ENCODE results near the gene RIT2.

The RIT2 gene

DNA sequence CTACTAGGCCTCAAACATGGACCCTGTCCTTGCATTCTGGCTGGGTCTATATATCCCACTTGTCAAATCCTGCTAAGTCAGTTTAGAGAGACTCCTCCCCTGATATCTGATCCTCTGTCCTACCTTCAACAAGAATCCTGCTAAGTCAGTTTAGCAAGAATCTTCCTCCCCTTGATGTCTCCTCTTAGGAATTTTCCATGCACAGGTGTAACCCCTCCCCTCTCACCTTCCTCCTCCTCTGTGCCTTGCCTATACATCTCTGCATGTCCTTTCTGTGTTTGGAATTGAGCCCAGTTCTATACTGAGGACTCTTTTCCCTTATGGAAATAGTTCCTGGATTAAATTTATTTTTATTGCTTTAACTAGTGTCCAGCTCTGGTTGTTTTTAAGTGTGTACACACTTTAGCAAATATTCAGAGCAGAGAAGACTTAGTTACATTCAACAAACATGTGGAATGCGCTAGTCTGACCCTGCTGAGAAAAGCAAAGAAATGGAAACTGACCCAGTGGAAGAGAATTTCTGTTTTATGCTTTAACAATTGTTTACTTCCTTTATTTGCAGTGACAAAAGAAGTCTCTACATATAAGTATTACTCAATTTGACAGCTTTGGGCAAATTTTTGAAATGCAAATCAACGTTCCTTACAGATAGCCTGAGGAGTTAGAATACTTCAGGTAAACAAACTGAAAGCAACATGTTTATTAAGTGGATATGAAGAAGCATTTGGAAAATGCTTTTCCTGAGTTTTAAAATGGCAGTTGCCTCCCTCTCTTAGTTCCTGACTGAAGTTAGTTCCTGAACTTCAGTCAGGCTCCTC, 80.6 kb downstream of the RIT2 start:
- no peaks in the 10 kb centered on the region for H3K4me1 ChIP-seq
- no peak overlapping the region for H3K27ac ChIP-seq
- H3K4me2 ChIP-seq (ENCODE audit: low read length) = no peak overlapping the region
- H2AFZ ChIP-seq = peak overlapping the region; percentile 6
- no peaks in the 10 kb centered on the region for H3K79me2 ChIP-seq
- H3K36me3 ChIP-seq (ENCODE audit: control insufficient read depth, insufficient read depth, low read length) = no peaks in the 10 kb centered on the region
- no peak overlapping the region for H3K9ac ChIP-seq
- no peak overlapping the region for H3K4me3 ChIP-seq (ENCODE audit: low read depth, low read length)
- no peaks in the 10 kb centered on the region for H3K27me3 ChIP-seq (ENCODE audit: control insufficient read depth, insufficient read depth, low read length)
- no peak for TF ChIP-seq CTCF (IDR thresholded peaks at IDR 0.05)
- H3K9me3 ChIP-seq (ENCODE audit: control insufficient read depth, low read length) = no peaks in the 10 kb centered on the region

DNA sequence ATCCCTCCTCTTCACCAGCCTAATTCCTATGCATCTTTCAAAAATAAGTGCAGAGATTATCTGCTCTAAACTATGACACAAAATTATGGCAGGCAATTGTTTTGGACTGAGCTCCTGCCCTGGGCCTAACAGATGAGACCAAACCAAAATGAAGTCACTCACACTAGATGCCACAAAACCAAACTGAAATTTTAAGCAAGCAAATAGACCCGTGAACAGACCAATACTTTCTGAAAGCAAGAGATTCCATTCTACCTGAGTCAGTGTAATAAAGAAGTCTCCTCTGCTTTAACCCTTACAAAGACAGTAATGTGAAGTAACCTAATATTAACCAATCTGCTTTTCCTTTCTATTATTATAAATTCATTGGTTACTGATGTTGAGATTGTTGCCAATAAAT, 84.3 kb downstream of the RIT2 start:
- Histone ChIP-seq H3K27me3 (ENCODE audit: control insufficient read depth, insufficient read depth, low read length) (no peaks in the 10 kb centered on the region), H3K79me2 (no peaks in the 10 kb centered on the region), H2AFZ (no peak overlapping the region), H3K27ac (no peak overlapping the region), H3K36me3 (ENCODE audit: control insufficient read depth, insufficient read depth, low read length) (no peaks in the 10 kb centered on the region), H3K4me3 (ENCODE audit: low read depth, low read length) (no peak overlapping the region), H3K4me1 (no peaks in the 10 kb centered on the region), H3K4me2 (ENCODE audit: low read length) (no peak overlapping the region), H3K9me3 (ENCODE audit: control insufficient read depth, low read length) (no peaks in the 10 kb centered on the region), H3K9ac (no peak overlapping the region)
- TF ChIP-seq CTCF (IDR thresholded peaks at IDR 0.05) = no peak

DNA sequence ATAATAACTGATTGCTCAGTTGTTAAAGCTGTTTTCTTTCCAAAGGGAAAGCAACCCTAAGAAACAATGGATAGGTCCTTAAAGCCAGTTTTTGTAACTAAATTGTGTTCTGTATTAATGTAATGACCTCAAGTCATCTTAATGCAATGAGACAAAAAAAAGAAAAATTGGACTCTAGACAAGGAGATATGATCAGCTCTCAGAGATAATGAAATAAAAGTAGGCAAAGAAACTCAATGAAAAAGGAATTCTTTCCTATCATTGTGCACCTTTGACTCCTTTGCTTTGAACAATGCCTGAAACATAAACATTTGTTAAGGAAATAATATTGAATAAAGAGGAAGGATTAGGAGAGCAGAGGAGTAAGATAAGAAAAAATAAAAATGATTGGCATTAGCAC, 86.1 kb downstream of the RIT2 start:
- H3K4me3 ChIP-seq (ENCODE audit: low read depth, low read length) = no peak overlapping the region
- H3K36me3 ChIP-seq (ENCODE audit: control insufficient read depth, insufficient read depth, low read length) = no peaks in the 10 kb centered on the region
- H2AFZ ChIP-seq = no peak overlapping the region
- H3K9ac ChIP-seq = no peak overlapping the region
- H3K9me3 ChIP-seq (ENCODE audit: control insufficient read depth, low read length) = no peaks in the 10 kb centered on the region
- no peak overlapping the region for H3K27ac ChIP-seq
- TF ChIP-seq CTCF (IDR thresholded peaks at IDR 0.05) = no peak
- no peaks in the 10 kb centered on the region for H3K27me3 ChIP-seq (ENCODE audit: control insufficient read depth, insufficient read depth, low read length)
- H3K4me2 ChIP-seq (ENCODE audit: low read length) = no peak overlapping the region
- no peaks in the 10 kb centered on the region for H3K4me1 ChIP-seq
- H3K79me2 ChIP-seq = no peaks in the 10 kb centered on the region

- Histone ChIP-seq H3K9me3 (ENCODE audit: control insufficient read depth, low read length) (no peaks in the 10 kb centered on the region), H3K36me3 (ENCODE audit: control insufficient read depth, insufficient read depth, low read length) (no peaks in the 10 kb centered on the region)
- no peak for TF ChIP-seq CTCF (IDR thresholded peaks at IDR 0.05)
Measured at GRCh38 chr18:43022874-43023273, 92.6 kb downstream of the RIT2 start.

DNA sequence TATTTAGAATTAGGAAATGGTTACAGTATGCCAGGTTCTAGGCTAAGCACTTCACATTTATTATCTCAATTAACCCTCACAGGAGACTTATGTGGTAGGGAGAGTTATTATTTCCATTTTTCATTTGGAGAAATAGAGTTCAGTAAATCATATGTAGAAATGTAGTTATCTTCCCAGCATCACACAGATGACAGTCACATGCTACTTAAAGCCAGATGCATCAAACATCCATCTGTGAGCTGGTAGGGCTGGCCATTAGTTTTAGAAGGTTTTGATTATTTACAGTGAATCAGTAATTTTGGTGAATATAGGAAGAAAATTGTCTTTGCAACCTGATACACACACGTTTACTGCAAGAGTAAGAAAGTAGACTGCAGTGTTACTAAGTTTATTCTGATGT, 97.9 kb downstream of the RIT2 start:
- no peak for TF ChIP-seq CTCF (IDR thresholded peaks at IDR 0.05)
- H2AFZ ChIP-seq = no peak overlapping the region

More at GRCh38 chr18:43022874-43023273, 92.6 kb downstream of the RIT2 start:
- no peaks in the 10 kb centered on the region for H3K27me3 ChIP-seq (ENCODE audit: control insufficient read depth, insufficient read depth, low read length)
- H2AFZ ChIP-seq = no peak overlapping the region
- no peak overlapping the region for H3K4me3 ChIP-seq (ENCODE audit: low read depth, low read length)
- no peak overlapping the region for H3K4me2 ChIP-seq (ENCODE audit: low read length)
- no peaks in the 10 kb centered on the region for H3K4me1 ChIP-seq
- H3K27ac ChIP-seq = no peak overlapping the region
- H3K9ac ChIP-seq = no peak overlapping the region
- no peaks in the 10 kb centered on the region for H3K79me2 ChIP-seq

More for the DNA sequence above, 97.9 kb downstream of the RIT2 start:
- no peaks in the 10 kb centered on the region for H3K9me3 ChIP-seq (ENCODE audit: control insufficient read depth, low read length)
- H3K27ac ChIP-seq = no peak overlapping the region
- no peaks in the 10 kb centered on the region for H3K36me3 ChIP-seq (ENCODE audit: control insufficient read depth, insufficient read depth, low read length)
- H3K4me3 ChIP-seq (ENCODE audit: low read depth, low read length) = no peak overlapping the region
- H3K27me3 ChIP-seq (ENCODE audit: control insufficient read depth, insufficient read depth, low read length) = no peaks in the 10 kb centered on the region
- no peaks in the 10 kb centered on the region for H3K4me1 ChIP-seq
- no peak overlapping the region for H3K4me2 ChIP-seq (ENCODE audit: low read length)
- H3K9ac ChIP-seq = no peak overlapping the region
- H3K79me2 ChIP-seq = no peaks in the 10 kb centered on the region
